Panc1 (cell line): ENCODE data around the gene ZDHHC11B. TPM values are rescaled to one million over a fixed set of nuclear protein-coding genes. Genes with fewer than 3 reads are reported as not detected.
"Not testable (repeated sequence)": the region's sequence is repeated elsewhere in the genome, so short reads cannot be mapped to it uniquely, and the experiment has no call there.

Experiments used
- ATAC-seq: fragments of 200-7000 bp; cut with Tn5 transposase; 2 replicates; pipeline ENCODE4 v1.9.1; 2020; ENCODE audit warnings: mild to moderate bottlenecking, moderate library complexity
- BruUV-seq: library from RNA; stranded (reverse); fragments of 400-500 nt; replicated peaks from 2 replicates; lab custom pipeline; 2021; lab: Mats Ljungman, UMichigan
- CTCF ChIA-PET: fragments of 300-600 bp; sonication (Branson Sonifier 250); formaldehyde crosslinking; loops from one replicate; lab custom pipeline; 2022; ENCODE audit warnings: antibody characterized with exemption; lab: Charles Lee
- POLR2A ChIA-PET: fragments of 300-600 bp; sonication (Branson Sonifier 250); formaldehyde crosslinking; loops from one replicate; lab custom pipeline; 2022; ENCODE audit warnings: antibody characterized with exemption; lab: Charles Lee
- DNase-seq: peaks from one replicate; pipeline ENCODE4 v3.0.0-alpha.2; 2010; ENCODE audit warnings: low read depth, low spot score
- H3K27ac ChIP-seq: 2 replicates; pipeline ENCODE4 v1.5.1; 2011; ENCODE audit warnings: mild to moderate bottlenecking, low read length, inconsistent platforms
- H3K27me3 ChIP-seq: fragments of 200-500 bp; sonication (Bioruptor generic); 2 replicates; pipeline ENCODE4 v1.6.0; 2014; ENCODE audit warnings: low read length, inconsistent platforms; ENCODE audit not compliant: control insufficient read depth, insufficient read depth
- H3K36me3 ChIP-seq: fragments of 200-500 bp; sonication (Bioruptor generic); 2 replicates; pipeline ENCODE4 v1.5.1; 2014; ENCODE audit warnings: inconsistent platforms, mild to moderate bottlenecking, low read length, moderate library complexity; ENCODE audit not compliant: control insufficient read depth, insufficient read depth
- H3K4me1 ChIP-seq: 2 replicates; pipeline ENCODE4 v1.5.1; 2011; ENCODE audit warnings: inconsistent platforms, mild to moderate bottlenecking, low read length, moderate library complexity; ENCODE audit not compliant: control insufficient read depth, insufficient read depth
- H3K4me3 ChIP-seq, 2 experiments: 2 replicates each; pipeline ENCODE4 v1.5.1; 2011 to 2012; ENCODE audit warnings: low read depth in 2 of 2, low read length in 2 of 2, mild to moderate bottlenecking in 2 of 2, inconsistent platforms in 1 of 2, moderate library complexity in 1 of 2
- H3K9me3 ChIP-seq: fragments of 200-500 bp; sonication (Bioruptor generic); 2 replicates; pipeline ENCODE4 v1.5.1; 2014; ENCODE audit warnings: low read depth, mild to moderate bottlenecking, inconsistent platforms, low read length, moderate library complexity; ENCODE audit not compliant: control insufficient read depth, insufficient read depth
- in situ Hi-C: cut with HindIII; loops from 2 replicates; pipeline ENCODE4 v1.10.0; 2016; ENCODE audit warnings: low sequenced_read_pairs, low pct_unique_long_range_greater_than_20kb
- intact Hi-C: fragments of 100-400 bp; cut with micrococcal nuclease; formaldehyde crosslinking; loops from one replicate; pipeline ENCODE4 v1.10.0; 2022; ENCODE audit not compliant: unreplicated experiment
- total RNA-seq: library from RNA; stranded (reverse); gene quantifications from one replicate; pipeline ENCODE4 v1.2.1, GENCODE V29; 2021; ENCODE audit not compliant: unreplicated experiment

ZDHHC11B gene
- total RNA-seq, 1 experiment from 2014 or later, result 1.4 TPM

DNA sequence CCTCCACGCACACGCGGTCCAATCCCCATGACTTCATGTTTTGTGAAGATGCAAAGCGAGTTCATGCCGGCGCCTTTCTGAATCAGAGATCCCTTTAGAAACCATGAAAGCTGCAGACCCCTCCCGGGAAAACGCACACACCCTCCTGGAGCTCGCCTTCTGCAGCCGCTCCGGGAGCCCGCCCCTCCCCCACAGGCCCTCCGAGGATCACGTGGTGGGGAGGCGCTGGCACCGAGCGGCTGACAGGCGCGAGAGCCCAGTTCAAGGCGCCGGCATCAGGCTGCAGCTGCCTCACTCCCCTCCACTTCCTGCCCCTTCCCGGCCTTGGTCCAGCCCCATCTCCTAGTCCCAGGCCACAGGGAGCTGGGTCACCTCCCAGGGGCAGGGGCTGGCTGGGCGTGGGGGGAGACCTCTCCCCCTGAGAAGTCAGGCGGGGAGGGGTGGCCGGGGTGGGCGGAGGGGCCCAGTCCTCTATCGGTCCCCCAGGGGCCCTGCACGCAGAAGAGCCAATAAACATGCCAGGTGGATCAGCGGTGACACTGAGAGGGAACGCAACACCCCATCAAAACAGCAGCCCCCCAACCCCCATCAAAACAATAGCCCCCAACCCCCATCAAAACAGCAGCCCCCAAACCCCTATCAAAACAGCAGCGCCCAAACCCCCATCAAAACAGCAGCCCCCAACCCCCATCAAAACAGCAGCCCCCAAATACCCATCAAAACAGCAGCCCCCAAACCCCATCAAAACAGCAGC lies 1.3 kb downstream of the ZDHHC11B start:
- ATAC-seq, result peak; percentile 50
- CTCF ChIA-PET, intact Hi-C loops, in situ Hi-C loops, H3K4me3 ChIP-seq, DNase-seq, H3K27me3 ChIP-seq, H3K4me1 ChIP-seq, H3K9me3 ChIP-seq, POLR2A ChIA-PET, H3K27ac ChIP-seq, H3K36me3 ChIP-seq, BruUV-seq: not testable (repeated sequence)

DNA sequence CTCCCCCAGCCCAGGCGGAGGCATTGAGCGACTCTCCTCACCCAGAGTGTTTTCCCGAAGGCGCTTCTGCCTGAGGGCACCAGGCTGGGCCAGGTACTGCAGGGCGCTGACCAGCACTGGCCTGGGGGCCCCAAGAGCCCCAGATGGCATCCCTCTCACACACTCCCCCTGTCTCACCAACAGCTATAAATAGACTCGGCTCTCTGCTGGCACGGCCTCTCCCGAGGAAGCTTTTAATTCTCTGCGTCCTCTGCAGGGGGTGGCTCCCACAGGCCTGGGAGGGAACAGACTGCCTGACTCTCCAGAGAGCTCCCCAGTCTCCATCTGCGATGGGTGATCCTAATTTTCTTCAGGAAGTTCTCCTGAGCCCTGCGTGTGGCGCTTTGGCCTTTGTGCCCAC lies 2.2 kb downstream of the ZDHHC11B start:
- BruUV-seq, H3K4me3 ChIP-seq, H3K9me3 ChIP-seq, intact Hi-C loops, H3K27ac ChIP-seq, H3K4me1 ChIP-seq, CTCF ChIA-PET, in situ Hi-C loops, POLR2A ChIA-PET, H3K36me3 ChIP-seq, H3K27me3 ChIP-seq, DNase-seq: not testable (repeated sequence)
- 0 out of 2 replicates have a peak, but pooled peaks have one; percentile 11 for ATAC-seq

DNA sequence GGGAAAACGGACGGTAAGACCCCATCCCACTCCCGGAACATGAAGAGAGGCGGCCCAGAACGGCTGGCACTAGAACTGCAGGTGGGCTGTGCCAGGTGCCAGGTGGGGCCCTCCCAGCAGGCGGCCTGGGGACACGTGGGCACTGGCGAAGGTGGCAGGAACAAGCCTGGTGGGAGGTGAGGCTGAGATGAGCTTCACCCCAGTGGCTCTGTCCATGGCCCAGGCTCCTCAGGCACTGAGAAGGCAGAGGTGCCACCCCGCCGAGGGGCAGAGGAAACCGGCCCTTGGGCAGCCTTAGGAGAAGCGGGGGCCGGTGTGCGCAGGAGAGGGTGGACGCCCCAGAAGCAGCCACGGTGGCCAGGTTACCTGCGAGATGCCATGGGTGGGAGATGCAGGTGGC lies 4.0 kb downstream of the ZDHHC11B start:
- H3K4me3 ChIP-seq, intact Hi-C loops, in situ Hi-C loops, CTCF ChIA-PET, H3K27ac ChIP-seq, H3K36me3 ChIP-seq, BruUV-seq, H3K27me3 ChIP-seq, POLR2A ChIA-PET, DNase-seq, H3K4me1 ChIP-seq, H3K9me3 ChIP-seq, ATAC-seq: not testable (repeated sequence)

DNA sequence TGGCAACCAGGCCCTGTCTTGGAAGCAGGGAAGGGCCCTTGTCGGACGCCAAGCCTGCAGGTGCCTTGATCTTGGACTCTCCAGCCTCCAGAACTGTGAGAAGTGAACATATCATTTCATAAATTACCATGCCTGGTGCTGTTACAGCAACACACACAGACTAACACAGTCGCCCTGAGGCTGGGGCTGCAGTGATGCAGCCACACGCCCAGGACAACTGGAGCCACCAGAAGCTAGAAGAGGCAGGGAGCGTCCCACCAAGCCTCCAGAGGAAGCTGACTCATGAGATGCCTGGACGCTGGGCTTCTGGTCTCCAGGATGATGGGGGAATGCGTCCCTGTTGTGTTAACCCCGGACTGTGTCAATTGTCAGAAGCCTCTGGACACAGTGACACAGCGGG lies 5.6 kb downstream of the ZDHHC11B start:
- intact Hi-C loops, result loop anchor here (10.0 kb wide), 1 partner anchor 94 kb away; no protein-coding TSS in a partner anchor
- BruUV-seq, H3K4me1 ChIP-seq, H3K27me3 ChIP-seq, ATAC-seq, DNase-seq, H3K36me3 ChIP-seq, H3K27ac ChIP-seq, CTCF ChIA-PET, H3K9me3 ChIP-seq, POLR2A ChIA-PET, H3K4me3 ChIP-seq, in situ Hi-C loops: not testable (repeated sequence)

DNA sequence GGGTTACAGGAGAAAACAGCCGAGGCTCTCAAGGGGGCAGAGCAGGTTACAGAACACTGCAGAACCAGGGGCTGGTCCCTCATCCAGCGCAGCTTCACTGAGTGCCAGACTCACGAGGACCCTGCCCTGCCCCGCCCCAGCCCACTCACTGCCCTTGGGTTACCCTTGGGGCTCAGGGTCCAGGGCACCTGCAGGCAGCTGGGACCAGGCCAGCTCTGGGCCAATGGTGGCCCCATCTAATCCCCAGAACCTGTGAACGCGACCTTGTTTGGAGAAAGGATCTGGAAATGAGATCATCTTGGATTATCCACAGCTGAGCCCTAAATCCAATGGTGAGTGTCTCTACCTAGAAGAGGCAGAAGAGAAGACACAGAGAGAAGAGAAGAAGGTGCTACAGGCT lies 6.1 kb downstream of the ZDHHC11B start:
- H3K4me1 ChIP-seq, ATAC-seq, H3K27me3 ChIP-seq, POLR2A ChIA-PET, CTCF ChIA-PET, BruUV-seq, DNase-seq, H3K36me3 ChIP-seq, H3K27ac ChIP-seq, H3K4me3 ChIP-seq, in situ Hi-C loops, H3K9me3 ChIP-seq: not testable (repeated sequence)
- intact Hi-C loops, result loop anchor here (10.0 kb wide), 1 partner anchor 94 kb away; no protein-coding TSS in a partner anchor
